K562 (cell line): ENCODE data around the gene VBP1. TPM values are rescaled to one million over a fixed set of nuclear protein-coding genes. Genes with fewer than 3 reads are reported as not detected.

Source experiments
- C11orf30 ChIP-seq: fragments of 450-650 bp; IDR thresholded peaks from 2 replicates; pipeline ENCODE4 v1.6.1; 2016; ENCODE audit warnings: low read depth, mild to moderate bottlenecking
- CBX5 ChIP-seq: IDR thresholded peaks from 2 replicates; pipeline ENCODE4 v1.6.1; 2014; ENCODE audit warnings: low read depth, borderline replicate concordance
- DIDO1 ChIP-seq: fragments of 450-650 bp; IDR thresholded peaks from 2 replicates; pipeline ENCODE4 v1.6.1; 2016; ENCODE audit warnings: low read depth, missing biosample characterization, missing genetic modification characterization
- MAFK ChIP-seq: IDR thresholded peaks from 2 replicates; pipeline ENCODE4 v1.6.1; 2011; ENCODE audit warnings: low read length, improper control_type of control experiment
- NR1H2 ChIP-seq: sonication (generic); formaldehyde crosslinking; IDR thresholded peaks from 2 replicates; pipeline ENCODE4 v1.4.0; 2020; ENCODE audit warnings: mild to moderate bottlenecking, missing genetic modification reagents
- NR2C1 ChIP-seq, 2 experiments: fragments of 450-650 bp; IDR thresholded peaks; 2 replicates each; pipeline ENCODE4 v1.6.1; 2017; ENCODE audit warnings: mild to moderate bottlenecking in 2 of 2, antibody characterized with exemption in 1 of 2, inconsistent platforms in 1 of 2, missing compliant biosample characterization in 1 of 2, missing genetic modification characterization in 1 of 2
- NR2C2 ChIP-seq, 2 experiments: fragments of 200-800 bp in 1 of 2; sonication (Bioruptor generic) in 1 of 2; sonication (generic) in 1 of 2; formaldehyde crosslinking in 1 of 2; IDR thresholded peaks; 2 replicates each; pipeline versions ENCODE4 v1.6.1 to v1.8.0; 2016 to 2022; ENCODE audit warnings: mild to moderate bottlenecking in 1 of 2, missing compliant biosample characterization in 1 of 2, missing genetic modification characterization in 1 of 2, missing genetic modification reagents in 1 of 2
- PBX2 ChIP-seq, 2 experiments: IDR thresholded peaks in 1 of 2; conservative IDR thresholded peaks in 1 of 2; 2 replicates each; pipeline ENCODE4 v1.6.1; 2016; ENCODE audit warnings: low read depth in 2 of 2, mild to moderate bottlenecking in 1 of 2, missing compliant biosample characterization in 1 of 2, missing genetic modification characterization in 1 of 2, moderate library complexity in 1 of 2
- RBM17 ChIP-seq: fragments of 200-400 bp; formaldehyde crosslinking; IDR thresholded peaks from 2 replicates; pipeline ENCODE4 v1.6.1; 2017; ENCODE audit warnings: low read depth, mild to moderate bottlenecking, low read length, borderline replicate concordance
- SMARCA5 ChIP-seq: fragments of 450-650 bp; IDR thresholded peaks from 2 replicates; pipeline ENCODE4 v1.6.1; 2016
- YBX1 ChIP-seq: fragments of 450-650 bp; IDR thresholded peaks from 2 replicates; pipeline ENCODE4 v1.7.1; 2016; ENCODE audit warnings: mild to moderate bottlenecking
- ZNF280A ChIP-seq: fragments of 450-650 bp; IDR thresholded peaks from 2 replicates; pipeline ENCODE4 v1.6.1; 2018; ENCODE audit warnings: mild to moderate bottlenecking, low read depth; ENCODE audit not compliant: partially characterized antibody
- ZNF316 ChIP-seq: fragments of 450-650 bp; IDR thresholded peaks from 2 replicates; pipeline ENCODE4 v1.6.1; 2016
- ZNF764 ChIP-seq: fragments of 250-450 bp; sonication (Bioruptor Pico); IDR thresholded peaks from 2 replicates; pipeline ENCODE4 v1.4.0; 2020; ENCODE audit warnings: low read depth, mild to moderate bottlenecking, moderate library complexity
- ZSCAN32 ChIP-seq: fragments of 450-650 bp; formaldehyde crosslinking; IDR thresholded peaks from 2 replicates; pipeline ENCODE4 v1.4.0; 2020; ENCODE audit warnings: mild to moderate bottlenecking, moderate library complexity
- polyA plus RNA-seq, 8 experiments: library from polyadenylated mRNA; depleted of rRNA in 4 of 8; stranded (reverse) in 5 of 8; unstranded in 3 of 8; fragments of >200 nt; fragmentation: Nextera tagmentation in 2 of 8; fragmentation: Illumina TruSeq in 1 of 8; extraction: Ambion mirVana in 2 of 8; extraction: Trizol in 1 of 8; gene quantifications; 2 replicates each; pipeline versions ENCODE4 v1.2.1 to v1.2.3, GENCODE V29; 2011 to 2014; ENCODE audit warnings: inconsistent platforms in 1 of 8, missing spikeins in 1 of 8
- total RNA-seq, 7 experiments: library from RNA; depleted of rRNA in 6 of 7; stranded (reverse); fragments of >200 nt in 6 of 7; fragmentation: Illumina TruSeq in 2 of 7; extraction: Trizol in 2 of 7; gene quantifications; 2 replicates each; pipeline versions ENCODE4 v1.2.1 to v1.2.3, GENCODE V29; 2011 to 2021; ENCODE audit warnings: low replicate concordance in 1 of 7

Gene VBP1
- total and polyA plus RNA-seq, 9 of the 15 experiments (the other 6 are each of a cell fraction or from before 2014, with no cell fraction given), result 83.2 to 263 (median 151) TPM

GRCh38 chrX:155270969-155271368 lies 54.7 kb downstream of the VBP1 start (continued):
- TF ChIP-seq PBX2 (CRISPR knock-in tag; IDR thresholded peaks at IDR 0.05; ENCODE audit: low read depth), result no peak
- peak; percentile 38; the same call in 1 of the 2 replicates for TF ChIP-seq PBX2 (tag; conservative IDR thresholded peaks at IDR 0.05; ENCODE audit: low read depth)
- peak; percentile 90 for TF ChIP-seq ZNF316
- TF ChIP-seq NR2C2 (CRISPR knock-in tag; IDR thresholded peaks at IDR 0.05), result no peak
- TF ChIP-seq NR2C2 (tag; IDR thresholded peaks at IDR 0.05), result peak; percentile 59
- TF ChIP-seq C11orf30, result peak; percentile 66
- TF ChIP-seq ZSCAN32, result no peak
- TF ChIP-seq NR1H2 (CRISPR knock-in tag), result no peak
- peak; percentile 32; the same call in 1 of the 2 replicates for TF ChIP-seq MAFK
- TF ChIP-seq CBX5, result peak; percentile 42; the same call in 1 of the 2 replicates
- TF ChIP-seq ZNF280A, result peak; percentile 53
- TF ChIP-seq DIDO1 (tag), result no peak
- no peak for TF ChIP-seq YBX1
- no peak for TF ChIP-seq RBM17
- TF ChIP-seq ZNF764, result no peak
- TF ChIP-seq NR2C1 (IDR thresholded peaks at IDR 0.05), result peak; percentile 69; the same call in 1 of the 2 replicates
- TF ChIP-seq NR2C1 (tag; IDR thresholded peaks at IDR 0.05), result peak; percentile 57
- TF ChIP-seq SMARCA5, result no peak
